GM12891 (cell line): Measurements from ENCODE around the gene CEP83.

ENCODE experiments used
- PAX5 ChIP-seq: IDR thresholded peaks from 2 replicates; pipeline ENCODE4 v1.6.1; 2011; ENCODE audit warnings: low read length, moderate library complexity, mild to moderate bottlenecking; ENCODE audit not compliant: insufficient read depth, severe bottlenecking
- POLR2A ChIP-seq: IDR thresholded peaks from 2 replicates; pipeline ENCODE4 v1.6.1; 2011; ENCODE audit warnings: low read depth, low read length, control low read depth
- POLR2AphosphoS5 ChIP-seq: IDR thresholded peaks from 2 replicates; pipeline ENCODE4 v1.6.1; 2011; ENCODE audit warnings: low read depth, low read length, control low read depth
- TAF1 ChIP-seq: IDR thresholded peaks from 2 replicates; pipeline ENCODE4 v1.6.1; 2011; ENCODE audit warnings: low read depth, low read length, control low read depth

DNA sequence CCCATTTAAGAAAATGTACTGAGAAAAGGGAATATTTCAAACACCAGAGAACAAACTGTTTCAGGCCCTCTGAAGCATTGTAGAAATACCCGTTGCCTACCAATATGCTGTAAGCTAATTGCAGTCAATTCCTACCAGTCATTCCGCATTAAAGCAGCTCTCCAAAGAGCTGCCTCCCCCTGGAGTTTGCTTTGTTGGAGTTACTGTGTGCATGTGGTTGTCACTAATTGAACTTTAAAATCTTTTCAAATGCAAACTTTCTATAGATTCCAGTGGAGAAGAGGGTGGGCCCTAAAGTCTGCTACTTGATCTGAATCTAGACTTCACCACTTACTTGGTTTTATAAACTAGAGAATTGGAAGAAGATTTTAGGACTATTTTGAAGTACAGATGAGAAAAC lies 198.5 kb downstream of the CEP83 start:
- TF ChIP-seq POLR2AphosphoS5 = no peak
- no peak for TF ChIP-seq POLR2A
- TF ChIP-seq TAF1 = no peak
- no peak for TF ChIP-seq PAX5
